Activated CD4-positive, alpha-beta T cell treated with anti-CD3 and anti-CD28 coated beads, Interleukin-2, amount 10 ng/mL, durations not matched to agents 7 days and 5 days (primary cell): ENCODE results near the gene FTCD. TPM values are rescaled to one million over a fixed set of nuclear protein-coding genes. Genes with fewer than 3 reads are reported as not detected.
"Not testable (repeated sequence)": the region's sequence is repeated elsewhere in the genome, so short reads cannot be mapped to it uniquely, and the experiment has no call there.

Experiments
- CTCF ChIA-PET: fragments of 350-600 bp; sonication (Branson Sonifier 250); formaldehyde crosslinking; loops from one replicate; lab custom pipeline; 2021; ENCODE audit warnings: antibody characterized with exemption; lab: Charles Lee
- POLR2A ChIA-PET: fragments of 350-600 bp; sonication (Branson Sonifier 250); formaldehyde crosslinking; loops from one replicate; lab custom pipeline; 2021; ENCODE audit warnings: antibody characterized with exemption; lab: Charles Lee
- DNase-seq: peaks from one replicate; pipeline ENCODE4 v3.0.0-alpha.2; 2020
- H3K27ac Mint-ChIP-seq: one replicate; pipeline ENCODE4 v1.8.0; 2021; ENCODE audit warnings: mild to moderate bottlenecking, moderate library complexity, mixed read lengths
- H3K27me3 Mint-ChIP-seq: one replicate; pipeline ENCODE4 v1.8.0; 2021; ENCODE audit warnings: mixed read lengths
- H3K36me3 Mint-ChIP-seq: one replicate; pipeline ENCODE4 v1.8.0; 2021; ENCODE audit warnings: low read depth, mixed read lengths
- H3K4me1 Mint-ChIP-seq: one replicate; pipeline ENCODE4 v1.8.0; 2021; ENCODE audit warnings: mixed read lengths
- H3K4me3 Mint-ChIP-seq: one replicate; pipeline ENCODE4 v1.8.0; 2021; ENCODE audit warnings: mild to moderate bottlenecking, moderate library complexity, mixed read lengths
- H3K9me3 Mint-ChIP-seq: one replicate; pipeline ENCODE4 v1.8.0; 2021; ENCODE audit warnings: mixed read lengths
- total RNA-seq, 2 experiments: library from RNA; stranded (reverse); gene quantifications; one replicate each; pipeline ENCODE4 v1.2.3, GENCODE V29; 2021

FTCD gene
- total RNA-seq, 2 experiments from 2014 or later, result not detected

DNA sequence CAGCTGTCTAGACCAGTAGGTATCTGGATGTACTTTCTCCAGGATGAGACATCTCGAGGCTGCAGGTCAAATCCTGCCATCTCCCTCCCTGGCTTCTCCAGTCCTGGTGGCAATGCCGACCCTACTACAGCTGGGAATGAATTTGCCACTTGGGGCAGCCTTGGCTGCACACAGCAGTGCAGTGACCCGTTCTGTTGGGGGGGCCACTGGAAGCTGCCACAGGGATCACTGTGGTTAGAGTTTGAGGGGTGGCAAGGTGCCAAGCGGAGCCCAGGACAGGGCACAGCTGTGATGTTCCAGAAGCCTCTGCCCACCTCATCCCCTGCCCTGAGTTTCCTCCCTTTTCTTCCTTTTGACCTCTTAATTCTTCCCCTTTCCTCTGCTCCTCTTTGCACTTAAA lies 40.4 kb downstream of the FTCD start:
- CTCF ChIA-PET, result interaction anchor here (0.9 to 1.7 kb wide), 2 partner anchors 29 to 36 kb away, joined by 3 to 4 read pairs; no protein-coding TSS in a partner anchor
- no peaks in the 10 kb centered on the region for H3K4me1 Mint-ChIP-seq
- no peak overlapping the region for H3K27ac Mint-ChIP-seq
- no peaks in the 10 kb centered on the region for H3K9me3 Mint-ChIP-seq
- H3K27me3 Mint-ChIP-seq, result no peaks in the 10 kb centered on the region
- peaks cover 2% of the 10 kb centered on the region for H3K36me3 Mint-ChIP-seq
- POLR2A ChIA-PET, result no interaction called here
- no peak overlapping the region for H3K4me3 Mint-ChIP-seq
- no peak for DNase-seq

DNA sequence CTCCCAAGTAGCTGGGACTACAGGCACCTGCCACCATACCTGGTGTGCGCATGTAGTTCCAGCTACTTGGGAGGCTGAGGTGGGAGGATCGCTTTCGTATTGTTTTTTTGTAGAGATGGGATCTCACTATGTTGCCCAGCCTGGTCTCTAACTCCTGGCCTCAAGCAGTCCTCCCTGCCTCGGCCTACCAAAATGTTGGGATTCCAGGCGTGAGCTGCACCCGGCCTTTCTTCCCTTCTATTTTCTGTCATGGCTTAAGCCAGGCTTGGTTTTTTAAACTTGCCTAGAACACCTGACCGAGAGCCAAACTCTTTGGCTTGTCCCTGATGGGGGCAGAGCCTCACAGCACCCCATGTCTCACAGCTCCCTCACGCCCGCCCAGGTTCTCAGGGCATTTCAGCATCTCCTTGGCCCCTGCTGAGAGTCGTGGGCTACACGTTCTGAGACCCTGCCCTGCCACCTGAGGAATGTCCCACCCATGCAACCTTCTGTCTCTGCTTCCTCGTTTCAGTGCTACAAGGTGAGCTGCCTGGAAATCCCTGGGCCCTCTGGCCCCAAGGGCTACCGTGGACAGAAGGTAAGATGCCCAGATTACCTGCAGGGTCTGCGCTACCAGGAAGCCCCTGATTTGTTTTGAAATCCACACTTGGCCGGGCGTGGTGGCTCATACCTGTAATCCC lies 41.7 kb downstream of the FTCD start:
- peaks cover 2% of the 10 kb centered on the region for H3K36me3 Mint-ChIP-seq
- DNase-seq, result no peak
- H3K4me3 Mint-ChIP-seq, result no peak overlapping the region
- no peak overlapping the region for H3K27ac Mint-ChIP-seq
- H3K9me3 Mint-ChIP-seq, result peaks cover under 1% of the 10 kb centered on the region
- no peaks in the 10 kb centered on the region for H3K4me1 Mint-ChIP-seq
- ChIA-PET CTCF (no interaction called here), POLR2A (no interaction called here)
- no peaks in the 10 kb centered on the region for H3K27me3 Mint-ChIP-seq

DNA sequence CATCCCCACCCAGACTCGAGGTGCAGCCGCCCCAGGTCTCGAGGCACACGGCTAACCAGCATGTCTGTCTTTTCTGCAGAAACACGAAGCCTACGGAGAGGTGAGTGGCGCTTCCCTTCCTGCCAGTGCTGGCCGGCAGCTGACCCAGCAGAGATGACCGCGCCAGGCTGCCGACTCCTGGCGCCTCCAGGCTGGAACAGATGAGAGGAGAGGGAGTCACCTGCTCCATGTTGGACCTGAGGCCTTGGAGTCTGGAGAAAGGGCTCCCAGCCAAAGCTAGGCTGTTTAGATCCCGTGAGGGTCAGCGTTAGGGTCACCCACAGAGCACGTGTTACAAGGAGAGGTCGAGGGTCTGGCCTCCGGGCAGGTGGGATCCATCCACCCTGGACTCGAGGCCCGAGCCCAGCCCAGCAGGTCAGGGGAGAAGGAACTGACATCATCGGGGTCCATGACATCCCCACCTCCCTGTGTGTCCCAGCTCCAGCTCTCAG lies 42.6 kb downstream of the FTCD start:
- DNase-seq, result no peak
- Mint-ChIP-seq H3K9me3 (peaks cover 9% of the 10 kb centered on the region), H3K27me3 (no peaks in the 10 kb centered on the region), H3K4me1 (no peaks in the 10 kb centered on the region), H3K36me3 (peaks cover 4% of the 10 kb centered on the region), H3K4me3 (no peak overlapping the region), H3K27ac (no peak overlapping the region)
- ChIA-PET POLR2A (no interaction called here), CTCF (no interaction called here)

DNA sequence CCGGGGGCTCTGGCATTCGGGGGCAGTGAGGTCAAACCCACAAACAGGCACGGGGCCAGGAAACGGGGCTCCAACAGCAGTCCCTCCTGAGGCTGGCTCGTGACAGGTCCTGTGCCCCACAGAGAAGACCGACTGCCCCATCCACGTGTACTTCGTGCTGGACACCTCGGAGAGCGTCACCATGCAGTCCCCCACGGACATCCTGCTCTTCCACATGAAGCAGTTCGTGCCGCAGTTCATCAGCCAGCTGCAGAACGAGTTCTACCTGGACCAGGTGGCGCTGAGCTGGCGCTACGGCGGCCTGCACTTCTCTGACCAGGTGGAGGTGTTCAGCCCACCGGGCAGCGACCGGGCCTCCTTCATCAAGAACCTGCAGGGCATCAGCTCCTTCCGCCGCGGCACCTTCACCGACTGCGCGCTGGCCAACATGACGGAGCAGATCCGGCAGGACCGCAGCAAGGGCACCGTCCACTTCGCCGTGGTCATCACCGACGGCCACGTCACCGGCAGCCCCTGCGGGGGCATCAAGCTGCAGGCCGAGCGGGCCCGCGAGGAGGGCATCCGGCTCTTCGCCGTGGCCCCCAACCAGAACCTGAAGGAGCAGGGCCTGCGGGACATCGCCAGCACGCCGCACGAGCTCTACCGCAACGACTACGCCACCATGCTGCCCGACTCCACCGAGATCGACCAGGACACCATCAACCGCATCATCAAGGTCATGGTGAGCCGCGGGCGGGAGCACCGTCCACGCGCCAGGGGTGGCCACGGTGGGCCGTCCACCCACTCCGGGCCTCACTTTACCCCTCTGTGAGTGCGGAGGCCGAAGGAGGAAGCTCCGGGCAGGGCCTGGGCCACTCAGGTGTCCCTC lies 43.3 kb downstream of the FTCD start:
- no peak overlapping the region for H3K4me3 Mint-ChIP-seq
- peaks cover 4% of the 10 kb centered on the region for H3K36me3 Mint-ChIP-seq
- H3K27ac Mint-ChIP-seq, result no peak overlapping the region
- POLR2A ChIA-PET, result no interaction called here
- H3K27me3 Mint-ChIP-seq, result peaks cover 4% of the 10 kb centered on the region
- no peak for DNase-seq
- CTCF ChIA-PET, result no interaction called here
- H3K9me3 Mint-ChIP-seq, result peaks cover 15% of the 10 kb centered on the region
- no peaks in the 10 kb centered on the region for H3K4me1 Mint-ChIP-seq

DNA sequence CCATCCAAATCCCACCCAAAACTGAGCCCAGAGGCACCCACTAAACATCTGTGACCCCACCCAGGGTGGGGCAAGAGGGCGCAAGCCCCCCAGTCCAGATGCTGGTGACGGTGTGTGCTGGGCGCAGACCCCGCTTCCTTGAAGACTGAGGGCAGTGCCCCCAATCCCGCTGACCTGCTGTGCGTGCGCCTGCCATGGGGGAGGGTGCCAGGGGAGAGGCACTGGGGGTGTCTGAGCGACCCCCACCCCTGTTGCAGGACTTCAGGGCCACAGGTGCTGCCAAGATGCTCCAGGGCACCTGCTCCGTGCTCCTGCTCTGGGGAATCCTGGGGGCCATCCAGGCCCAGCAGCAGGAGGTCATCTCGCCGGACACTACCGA lies 44.2 kb downstream of the FTCD start:
- Mint-ChIP-seq H3K9me3 (peaks cover 17% of the 10 kb centered on the region), H3K4me1 (no peaks in the 10 kb centered on the region), H3K36me3 (peaks cover 4% of the 10 kb centered on the region), H3K27me3 (peaks cover 4% of the 10 kb centered on the region), H3K27ac (no peak overlapping the region), H3K4me3 (no peak overlapping the region)
- CTCF ChIA-PET, result no interaction called here
- POLR2A ChIA-PET, result no interaction called here
- DNase-seq, result no peak

DNA sequence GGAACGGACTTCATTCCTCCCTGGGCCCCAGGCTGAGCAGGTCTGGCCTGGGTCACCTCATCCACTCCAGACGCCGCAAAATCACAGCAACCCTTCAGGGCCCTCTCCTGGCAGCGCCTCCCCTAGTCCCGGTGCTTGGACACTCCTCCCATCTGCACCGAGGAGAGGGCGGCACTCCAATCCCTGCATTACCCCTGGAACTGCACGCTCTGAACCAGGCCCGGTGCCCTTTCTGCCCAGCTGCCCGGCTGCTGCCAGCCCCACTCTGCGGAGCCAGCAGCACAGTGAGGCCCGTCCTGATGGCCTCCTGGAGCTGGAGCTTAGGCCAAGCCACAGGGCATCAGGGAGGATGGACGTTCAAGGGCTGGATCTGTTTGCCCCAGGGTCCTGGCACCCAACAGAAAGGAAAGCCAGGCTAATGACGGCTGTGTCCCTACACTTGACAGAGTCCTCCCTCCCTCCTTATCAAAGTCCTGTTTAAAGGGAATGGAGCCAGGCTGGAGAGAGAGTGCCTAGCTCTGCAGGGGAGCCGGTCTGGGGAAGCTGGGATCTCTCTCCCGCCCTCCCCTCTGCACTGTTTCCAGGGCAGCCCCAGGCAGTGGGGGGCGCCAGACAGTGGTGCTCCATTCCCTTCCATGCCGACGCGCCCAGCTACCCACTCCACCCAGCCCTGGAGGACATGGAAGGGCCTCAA lies 44.7 kb downstream of the FTCD start:
- H3K9me3 Mint-ChIP-seq, result peaks cover 20% of the 10 kb centered on the region
- DNase-seq, result no peak
- peaks cover 4% of the 10 kb centered on the region for H3K36me3 Mint-ChIP-seq
- no peak overlapping the region for H3K27ac Mint-ChIP-seq
- peaks cover 7% of the 10 kb centered on the region for H3K27me3 Mint-ChIP-seq
- CTCF ChIA-PET, result no interaction called here
- no peaks in the 10 kb centered on the region for H3K4me1 Mint-ChIP-seq
- no peak overlapping the region for H3K4me3 Mint-ChIP-seq
- POLR2A ChIA-PET, result no interaction called here

DNA sequence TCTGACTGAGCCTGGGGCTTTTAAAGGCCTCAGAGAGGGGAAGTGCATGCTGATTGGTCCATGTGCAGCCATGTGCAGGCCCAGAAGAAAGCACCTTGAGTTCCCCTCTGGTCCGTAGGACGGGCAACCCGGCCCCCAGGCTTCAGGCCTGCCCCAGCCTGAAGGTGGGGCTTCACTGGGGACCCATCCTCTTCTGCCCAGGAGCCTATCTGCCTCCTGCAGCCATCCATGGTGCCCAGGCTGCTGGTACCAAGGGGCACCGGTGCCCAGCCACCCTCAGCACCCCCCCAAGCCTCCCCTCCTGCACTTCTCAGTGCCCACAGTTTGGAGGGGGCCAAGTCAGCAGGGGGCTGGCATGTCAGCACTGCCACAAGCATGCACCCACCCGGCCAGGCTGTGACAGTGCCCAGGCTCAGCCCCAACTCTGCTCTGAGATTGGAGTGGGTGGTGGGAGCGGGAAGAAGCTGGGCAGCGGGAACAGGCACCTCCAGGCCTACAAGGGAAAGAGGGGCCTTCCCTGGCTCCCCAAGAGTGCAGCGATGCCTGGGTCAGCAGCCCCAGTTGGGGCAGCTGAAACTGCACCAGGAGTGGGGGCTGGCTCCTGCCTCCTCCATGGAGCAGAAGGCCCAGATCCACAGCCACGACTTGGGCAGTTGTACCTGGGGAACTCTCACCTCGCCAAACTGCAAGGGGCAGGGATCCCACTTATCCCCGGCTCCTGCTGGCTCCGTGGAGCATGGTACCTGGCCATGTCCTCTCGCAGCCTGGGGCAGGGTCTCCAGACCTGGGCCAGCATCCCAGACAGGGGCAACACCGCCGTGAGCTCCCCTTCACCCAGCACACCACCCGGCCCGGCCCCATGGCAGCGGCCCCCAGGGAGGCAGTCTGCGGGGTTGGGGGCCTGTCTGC lies 45.8 kb downstream of the FTCD start:
- CTCF ChIA-PET, result no interaction called here
- Mint-ChIP-seq H3K36me3 (peaks cover 2% of the 10 kb centered on the region), H3K4me1 (no peaks in the 10 kb centered on the region), H3K9me3 (peaks cover 20% of the 10 kb centered on the region), H3K27ac (no peak overlapping the region), H3K27me3 (peaks cover 8% of the 10 kb centered on the region), H3K4me3 (no peak overlapping the region)
- DNase-seq, result no peak
- POLR2A ChIA-PET, result no interaction called here

DNA sequence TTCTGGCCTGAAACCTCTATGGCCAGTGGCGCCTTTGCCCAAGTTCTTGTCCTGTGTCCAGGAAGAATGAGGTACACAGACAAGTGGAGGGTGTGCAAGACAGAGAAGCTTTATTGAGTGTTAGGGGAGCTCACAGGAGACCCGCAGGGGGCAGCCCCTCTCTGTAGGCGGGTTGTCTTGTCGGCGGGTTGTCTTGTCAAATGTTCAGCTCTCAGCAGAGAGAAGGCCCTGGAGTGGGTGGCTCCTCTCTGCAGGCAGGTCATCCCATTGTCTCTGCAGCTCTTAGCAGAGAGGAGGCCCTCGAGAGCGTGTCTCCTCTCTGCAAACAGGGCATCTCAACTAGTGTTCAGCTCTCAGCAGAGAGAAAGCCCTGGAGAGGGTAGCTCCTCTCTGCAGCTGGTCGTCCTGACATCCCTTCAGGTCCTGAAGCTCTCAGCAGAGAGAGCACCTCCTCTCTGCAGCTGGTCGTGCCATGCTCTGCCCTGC lies 46.5 kb downstream of the FTCD start:
- ChIA-PET CTCF (no interaction called here), POLR2A (no interaction called here)
- no peak for DNase-seq
- Mint-ChIP-seq H3K4me3 (no peak overlapping the region), H3K4me1 (no peaks in the 10 kb centered on the region), H3K27me3 (peaks cover 14% of the 10 kb centered on the region), H3K9me3 (peaks cover 26% of the 10 kb centered on the region), H3K27ac (no peak overlapping the region), H3K36me3 (peaks cover 2% of the 10 kb centered on the region)

DNA sequence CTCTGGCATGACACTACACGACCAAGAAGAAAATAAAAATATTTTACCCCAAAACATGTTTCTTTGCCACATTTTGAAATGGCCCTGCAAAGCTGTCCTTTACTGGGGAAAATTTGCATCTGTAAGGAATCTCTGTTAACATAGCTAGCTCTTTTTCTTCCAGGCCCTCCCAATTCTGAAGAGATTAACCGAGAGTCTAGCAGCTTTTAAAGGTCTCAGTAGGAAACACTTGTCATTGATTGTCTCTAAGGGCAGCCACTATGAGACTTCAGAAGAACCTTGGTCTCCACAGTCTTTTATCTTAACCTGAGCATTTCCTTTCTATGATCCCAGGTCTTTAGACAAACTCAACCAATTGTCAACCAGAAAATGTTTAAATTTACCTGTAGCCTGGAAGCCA lies 48.0 kb downstream of the FTCD start:
- H3K4me1 Mint-ChIP-seq, DNase-seq, H3K36me3 Mint-ChIP-seq, H3K4me3 Mint-ChIP-seq, H3K27ac Mint-ChIP-seq, POLR2A ChIA-PET, CTCF ChIA-PET: not testable (repeated sequence)
- Mint-ChIP-seq H3K27me3 (peaks cover 26% of the 10 kb centered on the region), H3K9me3 (peaks cover 32% of the 10 kb centered on the region)

DNA sequence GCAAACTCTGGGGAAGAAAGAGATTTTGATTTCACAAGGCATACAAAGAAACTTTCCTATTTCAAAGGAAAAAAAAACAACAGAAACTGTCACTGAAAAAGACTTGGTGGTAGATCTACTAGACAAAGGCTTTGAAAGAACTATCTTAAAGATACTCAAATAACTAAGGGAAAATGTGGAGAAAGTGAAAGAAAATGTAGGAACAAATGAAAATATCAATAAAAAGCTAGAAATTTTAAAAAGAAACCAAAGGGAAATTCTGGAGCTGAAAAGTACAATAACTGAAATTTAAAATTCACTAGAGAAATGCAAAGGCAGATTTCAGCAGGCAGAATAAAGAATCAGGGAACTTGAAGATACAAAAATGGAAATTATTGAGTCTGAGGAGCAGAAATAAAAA lies 51.3 kb downstream of the FTCD start:
- peaks cover 34% of the 10 kb centered on the region for H3K9me3 Mint-ChIP-seq
- peaks cover 48% of the 10 kb centered on the region for H3K27me3 Mint-ChIP-seq
- no peak overlapping the region for H3K4me3 Mint-ChIP-seq
- H3K4me1 Mint-ChIP-seq, result peaks cover under 1% of the 10 kb centered on the region
- H3K27ac Mint-ChIP-seq, result no peak overlapping the region
- peaks cover 3% of the 10 kb centered on the region for H3K36me3 Mint-ChIP-seq
- no peak for DNase-seq
- ChIA-PET CTCF (no interaction called here), POLR2A (no interaction called here)

DNA sequence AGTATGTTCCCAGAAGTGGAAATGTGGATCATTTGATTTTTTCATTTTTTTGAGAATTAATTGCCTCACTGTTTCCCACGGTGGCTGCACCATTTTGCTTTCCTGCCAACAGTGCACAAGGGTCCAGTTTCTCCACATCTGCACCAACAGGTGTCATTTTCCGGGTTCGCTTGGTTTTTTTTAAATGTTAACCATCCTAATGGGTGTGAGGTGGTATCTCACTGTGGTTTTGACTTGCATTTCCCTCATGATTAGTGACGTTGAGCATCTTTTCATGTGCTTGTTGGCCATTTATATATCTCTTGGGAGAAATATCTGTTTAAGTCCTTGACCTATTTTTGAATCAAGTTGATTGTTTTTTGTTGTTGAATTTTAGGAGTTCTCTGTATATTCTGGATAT lies 54.5 kb downstream of the FTCD start:
- ChIA-PET POLR2A (no interaction called here), CTCF (interaction anchor here (1.5 kb wide), 1 partner anchor 43 kb away, joined by 5 read pairs; no protein-coding TSS in a partner anchor)
- peaks cover 1% of the 10 kb centered on the region for H3K36me3 Mint-ChIP-seq
- no peak for DNase-seq
- H3K4me1 Mint-ChIP-seq, result peaks cover 2% of the 10 kb centered on the region
- no peak overlapping the region for H3K27ac Mint-ChIP-seq
- no peak overlapping the region for H3K4me3 Mint-ChIP-seq
- H3K9me3 Mint-ChIP-seq, result peaks cover 17% of the 10 kb centered on the region
- peaks cover 51% of the 10 kb centered on the region for H3K27me3 Mint-ChIP-seq

DNA sequence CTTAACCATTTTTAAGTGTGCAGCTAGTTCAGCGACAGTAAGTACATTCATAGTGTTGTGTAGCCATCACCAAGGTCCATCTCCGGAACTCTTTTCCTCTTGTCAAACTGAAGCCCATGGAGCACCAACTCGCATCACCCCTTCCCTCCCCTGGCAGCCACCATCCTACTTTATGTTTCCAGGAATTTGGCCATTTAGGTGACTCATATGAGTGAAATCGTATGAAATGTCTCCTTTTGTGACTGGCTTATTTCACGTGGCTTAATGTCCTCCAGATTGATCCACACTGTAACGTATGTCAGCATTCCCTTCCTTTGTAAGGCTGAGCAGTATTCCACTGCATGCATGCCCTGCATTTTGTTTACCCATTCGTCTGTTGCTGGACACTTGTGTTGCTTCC lies 55.0 kb downstream of the FTCD start:
- ChIA-PET CTCF (interaction anchor here (1.5 kb wide), 1 partner anchor 43 kb away, joined by 5 read pairs; no protein-coding TSS in a partner anchor), POLR2A (no interaction called here)
- Mint-ChIP-seq H3K27me3 (peaks cover 47% of the 10 kb centered on the region), H3K9me3 (peaks cover 15% of the 10 kb centered on the region), H3K4me1 (peaks cover 2% of the 10 kb centered on the region), H3K36me3 (peaks cover 1% of the 10 kb centered on the region), H3K4me3 (no peak overlapping the region), H3K27ac (no peak overlapping the region)
- DNase-seq, result no peak
